Muscle layer of colon (tissue), 2 donors: ENCODE results near the gene MAP4K3.
A peak's percentile ranks its signal among the peaks of the same experiment; 100 is the strongest.
"Not testable (repeated sequence)": the region's sequence is repeated elsewhere in the genome, so short reads cannot be mapped to it uniquely, and the experiment has no call there.

Source experiments
- H3K27ac ChIP-seq: one replicate; pipeline ENCODE4 v1.7.0; 2013; ENCODE audit warnings: low read depth, mild to moderate bottlenecking, low read length, moderate library complexity
- H3K27me3 ChIP-seq, 2 donors: one replicate each; pipeline ENCODE4 v1.7.0; 2013; ENCODE audit warnings: low read length in 2 of 2, mild to moderate bottlenecking in 2 of 2; ENCODE audit not compliant: insufficient read depth in 2 of 2, control insufficient read depth in 1 of 2
- H3K36me3 ChIP-seq: one replicate; pipeline ENCODE4 v1.7.0; 2013; ENCODE audit warnings: mild to moderate bottlenecking, low read length; ENCODE audit not compliant: insufficient read depth
- H3K4me1 ChIP-seq: one replicate; pipeline ENCODE4 v1.7.0; 2013; ENCODE audit warnings: mild to moderate bottlenecking, low read length; ENCODE audit not compliant: insufficient read depth
- H3K4me3 ChIP-seq, 2 donors: one replicate each; pipeline ENCODE4 v1.7.0; 2013; ENCODE audit warnings: low read length in 2 of 2, low read depth in 1 of 2, mild to moderate bottlenecking in 1 of 2, moderate library complexity in 1 of 2
- H3K9ac ChIP-seq: one replicate; pipeline ENCODE4 v1.7.0; 2013; ENCODE audit warnings: low read length
- H3K9me3 ChIP-seq: one replicate; pipeline ENCODE4 v1.7.0; 2013; ENCODE audit warnings: mild to moderate bottlenecking, low read length
- donor health status: abdominal sarcoma.
- donor health status: Adenocarcinoma of cecum.

The MAP4K3 gene

GRCh38 chr2:39403311-39403710, 33.8 kb downstream of the MAP4K3 start:
- H3K4me1 ChIP-seq = peaks cover 55% of the 10 kb centered on the region
- H3K27me3 ChIP-seq = no peaks in the 10 kb centered on the region
- H3K27ac ChIP-seq = no peak overlapping the region

GRCh38 chr2:39401319-39401718, 35.8 kb downstream of the MAP4K3 start:
- Histone ChIP-seq H3K4me3 (no peak overlapping the region), H3K27me3 (no peaks in the 10 kb centered on the region), H3K36me3 (no peaks in the 10 kb centered on the region), H3K9me3 (no peaks in the 10 kb centered on the region), H3K9ac (no peak overlapping the region), H3K27ac (no peak overlapping the region), H3K4me1 (peaks cover 44% of the 10 kb centered on the region)

More at GRCh38 chr2:39403311-39403710, 33.8 kb downstream of the MAP4K3 start:
- no peak overlapping the region for H3K9ac ChIP-seq
- no peak overlapping the region for H3K4me3 ChIP-seq
- H3K9me3 ChIP-seq = no peaks in the 10 kb centered on the region
- no peaks in the 10 kb centered on the region for H3K36me3 ChIP-seq

- Histone ChIP-seq H3K36me3 (no peaks in the 10 kb centered on the region), H3K9ac (no peak overlapping the region), H3K4me1 (peaks cover 52% of the 10 kb centered on the region), H3K27ac (peak overlapping the region; percentile 24), H3K27me3 (no peaks in the 10 kb centered on the region), H3K4me3 (no peak overlapping the region), H3K9me3 (no peaks in the 10 kb centered on the region)
Observed at GRCh38 chr2:39399570-39399969, 37.5 kb downstream of the MAP4K3 start.

GRCh38 chr2:39395313-39395712, 41.8 kb downstream of the MAP4K3 start:
- no peaks in the 10 kb centered on the region for H3K9me3 ChIP-seq
- H3K9ac ChIP-seq = no peak overlapping the region
- H3K27me3 ChIP-seq = no peaks in the 10 kb centered on the region
- no peaks in the 10 kb centered on the region for H3K36me3 ChIP-seq
- H3K27ac ChIP-seq = no peak overlapping the region
- no peak overlapping the region for H3K4me3 ChIP-seq
- H3K4me1 ChIP-seq = peaks cover 56% of the 10 kb centered on the region

GRCh38 chr2:39394516-39394961, 42.5 kb downstream of the MAP4K3 start:
- H3K4me1 ChIP-seq = peaks cover 57% of the 10 kb centered on the region
- no peak overlapping the region for H3K9ac ChIP-seq
- no peaks in the 10 kb centered on the region for H3K9me3 ChIP-seq
- no peaks in the 10 kb centered on the region for H3K27me3 ChIP-seq
- H3K36me3 ChIP-seq = no peaks in the 10 kb centered on the region
- H3K4me3 ChIP-seq = no peak overlapping the region
- H3K27ac ChIP-seq = peak overlapping the region; percentile 4

- H3K4me1 ChIP-seq = peaks cover 61% of the 10 kb centered on the region
- no peaks in the 10 kb centered on the region for H3K27me3 ChIP-seq
- H3K36me3 ChIP-seq = no peaks in the 10 kb centered on the region
- no peak overlapping the region for H3K9ac ChIP-seq
- no peaks in the 10 kb centered on the region for H3K9me3 ChIP-seq
- H3K27ac ChIP-seq = peak overlapping the region; percentile 1
- H3K4me3 ChIP-seq = no peak overlapping the region
Observed at GRCh38 chr2:39392672-39393071, 44.4 kb downstream of the MAP4K3 start.

- Histone ChIP-seq H3K27ac (no peak overlapping the region), H3K4me1 (peaks cover 66% of the 10 kb centered on the region), H3K36me3 (no peaks in the 10 kb centered on the region), H3K27me3 (no peaks in the 10 kb centered on the region), H3K9ac (no peak overlapping the region), H3K4me3 (no peak overlapping the region), H3K9me3 (no peaks in the 10 kb centered on the region)
Observed at GRCh38 chr2:39390216-39390615, 46.9 kb downstream of the MAP4K3 start.

GRCh38 chr2:39386064-39386463, 51.0 kb downstream of the MAP4K3 start:
- no peaks in the 10 kb centered on the region for H3K36me3 ChIP-seq
- no peak overlapping the region for H3K4me3 ChIP-seq
- H3K9me3 ChIP-seq = no peaks in the 10 kb centered on the region
- no peak overlapping the region for H3K9ac ChIP-seq
- H3K27me3 ChIP-seq = no peaks in the 10 kb centered on the region
- H3K27ac ChIP-seq = no peak overlapping the region
- H3K4me1 ChIP-seq = peaks cover 58% of the 10 kb centered on the region

GRCh38 chr2:39385172-39385571, 51.9 kb downstream of the MAP4K3 start:
- Histone ChIP-seq H3K9me3 (no peaks in the 10 kb centered on the region), H3K4me3 (no peak overlapping the region)

GRCh38 chr2:39384071-39384470, 53.0 kb downstream of the MAP4K3 start:
- H3K9ac ChIP-seq, H3K4me3 ChIP-seq, H3K9me3 ChIP-seq, H3K27me3 ChIP-seq, H3K27ac ChIP-seq, H3K36me3 ChIP-seq: not testable (repeated sequence)
- peaks cover 62% of the 10 kb centered on the region for H3K4me1 ChIP-seq

More at GRCh38 chr2:39385172-39385571, 51.9 kb downstream of the MAP4K3 start:
- H3K27ac ChIP-seq = no peak overlapping the region
- H3K4me1 ChIP-seq = peaks cover 64% of the 10 kb centered on the region
- no peaks in the 10 kb centered on the region for H3K36me3 ChIP-seq
- no peak overlapping the region for H3K9ac ChIP-seq
- no peaks in the 10 kb centered on the region for H3K27me3 ChIP-seq

- H3K9ac ChIP-seq = no peak overlapping the region
- H3K36me3 ChIP-seq = no peaks in the 10 kb centered on the region
- H3K4me3 ChIP-seq = no peak overlapping the region
- no peaks in the 10 kb centered on the region for H3K9me3 ChIP-seq
- no peaks in the 10 kb centered on the region for H3K27me3 ChIP-seq
- peaks cover 56% of the 10 kb centered on the region for H3K4me1 ChIP-seq
- no peak overlapping the region for H3K27ac ChIP-seq
Observed at GRCh38 chr2:39383146-39383545, 53.9 kb downstream of the MAP4K3 start.

GRCh38 chr2:39381653-39382052, 55.4 kb downstream of the MAP4K3 start:
- Histone ChIP-seq H3K27me3 (no peaks in the 10 kb centered on the region), H3K4me1 (peaks cover 41% of the 10 kb centered on the region), H3K4me3 (no peak overlapping the region), H3K27ac (peak overlapping the region; percentile 1), H3K9me3 (no peaks in the 10 kb centered on the region), H3K9ac (no peak overlapping the region), H3K36me3 (no peaks in the 10 kb centered on the region)
